Measurements from ENCODE around the gene POLRMT. TPM values are rescaled to one million over a fixed set of nuclear protein-coding genes. Genes with fewer than 3 reads are reported as not detected.
"Not testable (repeated sequence)": the region's sequence is repeated elsewhere in the genome, so short reads cannot be mapped to it uniquely, and the experiment has no call there.

POLRMT gene
- total RNA-seq, 6 experiments from 2014 or later: 25.9 to 42.9 (median 33.3) TPM

DNA sequence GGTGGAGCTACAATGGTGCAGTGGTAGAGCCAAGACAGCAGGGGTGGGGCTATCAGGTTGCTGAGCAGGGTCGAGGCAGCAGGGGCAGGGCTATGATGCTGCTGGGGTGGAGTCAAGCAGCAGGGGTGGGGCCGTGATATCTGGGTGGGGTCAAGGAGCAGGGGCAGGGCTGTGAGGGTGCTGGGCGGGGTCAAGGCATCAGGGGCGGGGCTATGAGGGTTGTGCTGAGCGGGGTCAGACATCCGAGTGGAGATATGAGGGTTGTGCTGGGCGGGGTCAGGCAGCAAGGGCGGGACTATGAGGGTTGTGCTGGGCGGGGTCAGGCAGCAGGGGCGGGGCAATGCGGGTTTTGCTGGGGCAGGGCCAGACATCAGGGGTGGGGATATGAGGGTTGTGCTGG is 29.0 kb downstream of the POLRMT start:
- intact Hi-C loops (cut with DNase I): no loop called here
- no peak for TF ChIP-seq POLR2A (IDR thresholded peaks at IDR 0.05)
- TF ChIP-seq, protein P1, sequence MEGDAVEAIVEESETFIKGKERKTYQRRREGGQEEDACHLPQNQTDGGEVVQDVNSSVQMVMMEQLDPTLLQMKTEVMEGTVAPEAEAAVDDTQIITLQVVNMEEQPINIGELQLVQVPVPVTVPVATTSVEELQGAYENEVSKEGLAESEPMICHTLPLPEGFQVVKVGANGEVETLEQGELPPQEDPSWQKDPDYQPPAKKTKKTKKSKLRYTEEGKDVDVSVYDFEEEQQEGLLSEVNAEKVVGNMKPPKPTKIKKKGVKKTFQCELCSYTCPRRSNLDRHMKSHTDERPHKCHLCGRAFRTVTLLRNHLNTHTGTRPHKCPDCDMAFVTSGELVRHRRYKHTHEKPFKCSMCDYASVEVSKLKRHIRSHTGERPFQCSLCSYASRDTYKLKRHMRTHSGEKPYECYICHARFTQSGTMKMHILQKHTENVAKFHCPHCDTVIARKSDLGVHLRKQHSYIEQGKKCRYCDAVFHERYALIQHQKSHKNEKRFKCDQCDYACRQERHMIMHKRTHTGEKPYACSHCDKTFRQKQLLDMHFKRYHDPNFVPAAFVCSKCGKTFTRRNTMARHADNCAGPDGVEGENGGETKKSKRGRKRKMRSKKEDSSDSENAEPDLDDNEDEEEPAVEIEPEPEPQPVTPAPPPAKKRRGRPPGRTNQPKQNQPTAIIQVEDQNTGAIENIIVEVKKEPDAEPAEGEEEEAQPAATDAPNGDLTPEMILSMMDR (IDR thresholded peaks at IDR 0.05): no peak
- no peaks in the 10 kb centered on the region for H3K9me3 ChIP-seq
- no peak overlapping the region for H3K4me3 ChIP-seq
- no peak for DNase-seq
- H3K36me3 ChIP-seq: no peaks in the 10 kb centered on the region
- H3K27ac ChIP-seq: no peak overlapping the region
- ATAC-seq: peak in 2 of 4 donors; percentile 4 to 39
- 62% methylated on average over 8 of the region's 11 CpGs for WGBS (ENCODE audit: insufficient coverage, low coverage, low lambda C conversion rate, missing lambda C conversion rate)
- no peaks in the 10 kb centered on the region for H3K4me1 ChIP-seq
- no peaks in the 10 kb centered on the region for H3K27me3 ChIP-seq

DNA sequence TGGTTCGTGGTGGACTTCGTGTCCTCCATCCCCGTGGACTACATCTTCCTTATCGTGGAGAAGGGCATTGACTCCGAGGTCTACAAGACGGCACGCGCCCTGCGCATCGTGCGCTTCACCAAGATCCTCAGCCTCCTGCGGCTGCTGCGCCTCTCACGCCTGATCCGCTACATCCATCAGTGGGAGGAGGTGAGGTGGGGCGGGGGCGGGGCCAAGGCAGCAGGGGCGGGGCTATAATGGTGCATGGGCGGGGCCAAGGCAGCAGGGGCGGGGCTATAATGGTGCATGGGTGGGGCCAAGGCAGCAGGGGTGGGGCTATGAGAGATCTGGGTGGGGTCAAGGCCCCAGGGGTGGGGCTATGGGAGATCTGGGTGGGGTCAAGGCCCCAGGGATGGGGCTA is 29.6 kb downstream of the POLRMT start:
- 92% methylated on average over 17 of the region's 20 CpGs for WGBS (ENCODE audit: insufficient coverage, low coverage, low lambda C conversion rate, missing lambda C conversion rate)
- H3K27me3 ChIP-seq; H3K27ac ChIP-seq; H3K4me3 ChIP-seq; H3K9me3 ChIP-seq; ATAC-seq; DNase-seq; H3K36me3 ChIP-seq; intact Hi-C loops (cut with DNase I); H3K4me1 ChIP-seq: not testable (repeated sequence)

DNA sequence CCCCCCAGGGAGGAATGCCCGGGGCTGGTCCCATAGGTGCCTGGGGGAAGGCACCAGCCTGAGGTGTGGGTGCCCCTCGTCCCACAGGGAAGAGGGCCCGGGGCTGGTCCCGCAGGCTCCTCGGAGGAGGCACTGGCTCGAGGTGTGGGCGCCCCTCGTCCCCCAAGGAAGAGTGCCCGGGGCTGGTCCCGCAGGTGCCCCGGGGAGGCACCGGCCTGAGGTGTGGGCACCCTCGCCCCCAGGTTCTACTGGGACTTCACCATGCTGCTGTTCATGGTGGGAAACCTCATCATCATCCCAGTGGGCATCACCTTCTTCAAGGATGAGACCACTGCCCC is 30.1 kb downstream of the POLRMT start:
- WGBS (ENCODE audit: insufficient coverage, low coverage, low lambda C conversion rate, missing lambda C conversion rate): 17% methylated on average over 1 of the region's 13 CpGs

DNA sequence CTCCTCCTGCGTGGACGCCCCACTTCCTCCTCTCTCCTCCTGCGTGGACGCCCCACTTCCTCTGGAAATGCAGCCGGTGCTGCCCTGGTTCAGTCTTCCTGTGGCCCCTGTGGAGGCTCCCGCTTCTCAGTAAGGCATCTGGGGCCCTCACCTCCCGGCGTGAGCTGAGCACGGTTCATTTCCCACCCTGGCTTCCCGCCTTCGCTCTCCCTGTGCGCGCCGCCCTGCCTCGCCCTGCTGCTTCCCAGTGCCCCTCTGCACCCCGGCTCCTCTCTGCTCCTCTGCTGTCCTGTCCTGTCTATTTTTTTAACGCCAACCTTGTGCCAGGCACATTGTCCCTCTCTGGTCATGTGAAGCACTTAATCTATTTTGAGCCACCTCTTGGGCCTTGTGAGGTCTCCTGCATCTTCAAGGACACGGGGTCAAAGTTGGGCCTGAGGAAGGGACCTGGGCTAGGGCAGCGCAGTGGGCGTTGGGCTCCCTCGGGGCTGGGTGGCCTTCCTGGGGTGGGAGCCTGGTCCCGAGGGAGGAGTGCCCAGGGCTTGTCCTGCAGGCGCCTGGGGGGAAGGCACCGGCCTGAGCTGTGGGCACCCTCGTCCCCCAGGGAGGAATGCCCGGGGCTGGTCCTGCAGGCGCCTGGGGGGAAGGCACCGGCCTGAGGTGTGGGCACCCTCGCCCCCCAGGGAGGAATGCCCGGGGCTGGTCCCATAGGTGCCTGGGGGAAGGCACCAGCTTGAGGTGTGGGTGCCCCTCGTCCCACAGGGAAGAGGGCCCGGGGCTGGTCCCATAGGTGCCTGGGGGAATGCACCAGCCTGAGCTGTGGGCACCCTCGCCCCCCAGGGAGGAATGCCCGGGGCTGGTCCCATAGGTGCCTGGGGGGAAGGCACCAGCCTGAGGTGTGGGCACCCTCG is 30.7 kb downstream of the POLRMT start:
- Histone ChIP-seq H3K4me3 (no peak overlapping the region), H3K9me3 (no peaks in the 10 kb centered on the region), H3K4me1 (no peaks in the 10 kb centered on the region), H3K27me3 (no peaks in the 10 kb centered on the region), H3K27ac (no peak overlapping the region), H3K36me3 (no peaks in the 10 kb centered on the region)
- 87% methylated on average over 26 of the region's 35 CpGs for WGBS (ENCODE audit: insufficient coverage, low coverage, low lambda C conversion rate, missing lambda C conversion rate)
- ATAC-seq (peak in 1 of 4 donors; percentile 9), DNase-seq (no peak)
- intact Hi-C loops (cut with DNase I): no loop called here
- TF ChIP-seq, protein P1 (IDR thresholded peaks at IDR 0.05): no peak

More for the DNA sequence above, 30.1 kb downstream of the POLRMT start:
- H3K4me1 ChIP-seq; H3K9me3 ChIP-seq; H3K27me3 ChIP-seq; ATAC-seq; DNase-seq; H3K27ac ChIP-seq; intact Hi-C loops (cut with DNase I); H3K36me3 ChIP-seq; H3K4me3 ChIP-seq: not testable (repeated sequence)

DNA sequence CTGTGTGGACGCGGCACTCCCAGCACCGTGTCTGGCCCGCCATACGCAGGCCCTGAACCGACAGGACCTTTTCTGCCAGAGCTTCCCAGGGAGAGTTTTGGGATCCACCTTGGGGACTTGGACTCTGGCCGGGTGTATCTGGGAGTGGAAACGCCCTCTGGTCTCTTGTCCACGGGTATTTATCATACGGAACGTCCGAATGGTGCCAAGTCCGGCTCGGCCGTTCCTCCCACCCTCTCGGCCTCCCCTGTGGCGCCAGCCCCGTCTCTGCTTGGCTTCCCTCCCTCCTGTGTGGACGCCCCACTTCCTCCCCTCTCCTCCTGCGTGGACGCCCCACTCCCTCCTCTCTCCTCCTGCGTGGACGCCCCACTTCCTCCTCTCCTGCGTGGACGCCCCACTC is 31.5 kb downstream of the POLRMT start:
- ATAC-seq (no peak), DNase-seq (no peak)
- intact Hi-C loops (cut with DNase I): no loop called here
- H3K36me3 ChIP-seq: no peaks in the 10 kb centered on the region
- H3K4me1 ChIP-seq: no peaks in the 10 kb centered on the region
- no peaks in the 10 kb centered on the region for H3K9me3 ChIP-seq
- no peak overlapping the region for H3K27ac ChIP-seq
- no peak for TF ChIP-seq POLR2A (IDR thresholded peaks at IDR 0.05)
- TF ChIP-seq, protein P1 (IDR thresholded peaks at IDR 0.05): no peak
- WGBS (ENCODE audit: insufficient coverage, low coverage, low lambda C conversion rate, missing lambda C conversion rate): 82% methylated on average over 14 of the region's 25 CpGs
- no peak overlapping the region for H3K4me3 ChIP-seq
- no peaks in the 10 kb centered on the region for H3K27me3 ChIP-seq

Measured in right lobe of liver (tissue), 6 donors.